Measurements from ENCODE around the gene SOHLH1.

DNA sequence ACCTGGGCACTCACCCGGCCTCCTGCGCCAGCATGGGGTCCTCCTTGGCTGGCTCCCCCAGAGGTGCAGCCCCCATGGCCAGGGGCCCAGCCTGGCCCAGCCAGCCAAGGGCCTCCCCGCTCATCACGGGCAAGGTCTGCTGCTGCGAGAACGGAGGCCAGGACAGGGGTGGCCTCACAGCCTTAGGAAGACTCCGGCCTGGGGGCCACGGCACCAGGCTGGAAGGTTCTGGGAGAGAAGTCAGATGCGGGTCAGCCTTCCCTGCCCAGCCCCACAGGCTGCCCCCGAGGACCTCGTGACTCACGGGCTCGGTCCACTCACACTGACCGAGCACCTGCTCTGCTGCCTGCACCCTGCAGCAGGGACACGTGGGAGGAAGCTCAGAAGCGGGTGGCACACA lies 4.2 kb downstream of the SOHLH1 start:
- TF ChIP-seq, protein P1, sequence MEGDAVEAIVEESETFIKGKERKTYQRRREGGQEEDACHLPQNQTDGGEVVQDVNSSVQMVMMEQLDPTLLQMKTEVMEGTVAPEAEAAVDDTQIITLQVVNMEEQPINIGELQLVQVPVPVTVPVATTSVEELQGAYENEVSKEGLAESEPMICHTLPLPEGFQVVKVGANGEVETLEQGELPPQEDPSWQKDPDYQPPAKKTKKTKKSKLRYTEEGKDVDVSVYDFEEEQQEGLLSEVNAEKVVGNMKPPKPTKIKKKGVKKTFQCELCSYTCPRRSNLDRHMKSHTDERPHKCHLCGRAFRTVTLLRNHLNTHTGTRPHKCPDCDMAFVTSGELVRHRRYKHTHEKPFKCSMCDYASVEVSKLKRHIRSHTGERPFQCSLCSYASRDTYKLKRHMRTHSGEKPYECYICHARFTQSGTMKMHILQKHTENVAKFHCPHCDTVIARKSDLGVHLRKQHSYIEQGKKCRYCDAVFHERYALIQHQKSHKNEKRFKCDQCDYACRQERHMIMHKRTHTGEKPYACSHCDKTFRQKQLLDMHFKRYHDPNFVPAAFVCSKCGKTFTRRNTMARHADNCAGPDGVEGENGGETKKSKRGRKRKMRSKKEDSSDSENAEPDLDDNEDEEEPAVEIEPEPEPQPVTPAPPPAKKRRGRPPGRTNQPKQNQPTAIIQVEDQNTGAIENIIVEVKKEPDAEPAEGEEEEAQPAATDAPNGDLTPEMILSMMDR (IDR thresholded peaks at IDR 0.05), result no peak
- TF ChIP-seq POLR2A (IDR thresholded peaks at IDR 0.05) (no peak), POLR2AphosphoS5 (IDR thresholded peaks at IDR 0.05) (no peak), EP300 (IDR thresholded peaks at IDR 0.05) (no peak)

Data from sigmoid colon (tissue), 4 donors.